ENCODE data around the gene CBX6. TPM values are rescaled to one million over a fixed set of nuclear protein-coding genes. Genes with fewer than 3 reads are reported as not detected.

The CBX6 gene
- total and polyA plus RNA-seq, 2 of the 8 experiments (the other 6 are each of a cell fraction or from before 2014, with no cell fraction given), result 10.6 to 27.5 TPM

DNA sequence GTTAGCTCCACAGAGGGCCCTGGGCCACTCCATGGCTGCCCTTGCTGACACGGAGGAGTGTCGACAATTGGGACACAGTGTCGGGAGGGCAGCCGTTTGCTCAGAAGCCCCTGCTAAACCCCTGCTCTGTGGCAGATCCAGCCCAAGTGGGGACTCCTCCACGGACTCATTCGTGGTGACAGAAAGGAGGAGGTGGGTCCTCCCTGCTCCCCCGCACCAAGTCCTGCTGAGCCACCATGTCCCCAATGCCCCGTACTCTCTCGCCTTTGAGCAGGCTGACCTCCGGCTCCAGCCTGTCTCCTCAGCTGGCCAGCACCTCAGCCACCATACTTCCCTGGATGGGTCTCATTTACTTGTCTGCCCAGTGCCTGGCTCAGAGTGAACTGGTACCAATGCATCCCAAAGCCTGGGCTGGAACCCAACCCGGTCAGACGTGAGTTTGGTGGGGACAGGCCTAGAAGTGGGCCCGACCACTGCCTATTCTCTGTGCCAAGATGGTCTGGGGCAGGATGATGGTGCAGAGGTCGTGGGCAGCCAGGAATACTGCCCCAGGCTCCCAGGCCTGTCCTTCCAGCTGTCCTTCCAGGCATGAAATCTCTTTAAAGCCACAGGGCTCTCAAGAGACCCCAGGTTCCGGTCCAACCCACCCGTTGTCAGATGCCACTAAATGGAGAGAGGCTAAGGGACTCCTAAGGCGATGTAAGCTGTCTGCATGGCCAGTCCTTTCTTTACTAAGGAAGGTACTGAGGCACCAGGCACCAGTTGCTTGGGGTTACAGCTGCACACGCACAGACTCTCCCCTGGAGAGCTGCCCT, 4.3 kb downstream of the CBX6 start:
- Histone ChIP-seq H3K9me3 (ENCODE audit: insufficient read depth in 2 of 2, low read depth in 1 of 2, low read length in 1 of 2) (no peaks in the 10 kb centered on the region), H3K27ac (ENCODE audit: low read depth, low read length) (no peak overlapping the region; the same call in 1 of the 2 replicates), H3K36me3 (ENCODE audit: control insufficient read depth in 2 of 4, insufficient read depth in 4 of 4, low read length in 3 of 4) (peaks cover 0 to 24% (median 13%) of the 10 kb centered on the region in 4 experiments; a peak in 4 of 8 replicates), H4K5ac (ENCODE audit: insufficient read length, low read depth, low read length) (no peak overlapping the region), H4K8ac (ENCODE audit: extremely low read depth, insufficient read depth, low read length) (peak overlapping the region; percentile 48; the same call in 1 of the 2 replicates), H3K4me3 (ENCODE audit: extremely low read depth in 1 of 4, insufficient read depth in 2 of 4, low read depth in 3 of 4, low read length in 4 of 4) (no peak overlapping the region), H3K79me1 (ENCODE audit: low read depth, low read length) (peaks cover 7% of the 10 kb centered on the region), H3K79me2 (ENCODE audit: control insufficient read depth in 1 of 2, insufficient read depth in 2 of 2, low read length in 2 of 2) (peaks cover 0 to 9% of the 10 kb centered on the region in 2 experiments; a peak in 2 of 4 replicates), H3K14ac (ENCODE audit: insufficient read length) (no peak overlapping the region), H3K4me2 (ENCODE audit: insufficient read depth in 1 of 2, low read depth in 2 of 2, low read length in 2 of 2) (no peak overlapping the region; a peak in 1 of 4 replicates), H2AK5ac (ENCODE audit: low read depth, low read length) (no peak overlapping the region), H4K20me1 (replicated peaks in 1 of 2; ENCODE audit: control insufficient read depth in 1 of 2, insufficient read depth in 2 of 2, low read length in 2 of 2) (peaks cover 11 to 18% of the 10 kb centered on the region in 2 experiments), H2BK12ac (ENCODE audit: low read depth, low read length) (no peak overlapping the region), H3K23ac (ENCODE audit: insufficient read length) (no peak overlapping the region), H2BK5ac (ENCODE audit: low read depth, low read length) (peak overlapping the region; percentile 35; the same call in 1 of the 2 replicates), H3K27me3 (replicated peaks in 1 of 4; ENCODE audit: control insufficient read depth in 3 of 4, extremely low read depth in 1 of 4, insufficient read depth in 3 of 4, low read length in 3 of 4) (no peaks in the 10 kb centered on the region), H3K9ac (replicated peaks in 1 of 4; ENCODE audit: extremely low read depth in 1 of 4, low read depth in 3 of 4, low read length in 3 of 4) (no peak overlapping the region; a peak in 1 of 7 replicates), H2AFZ (ENCODE audit: low read length) (no peak overlapping the region), H4K91ac (replicated peaks; ENCODE audit: insufficient read length, low read length) (no peak overlapping the region), H3K4ac (replicated peaks; ENCODE audit: insufficient read length, low read depth, low read length) (no peak overlapping the region), H3K23me2 (ENCODE audit: low read depth, low read length) (peaks cover 7% of the 10 kb centered on the region; the same call in 1 of the 2 replicates), H3K56ac (replicated peaks; ENCODE audit: insufficient read length, low read depth, low read length) (no peak overlapping the region), H2BK20ac (ENCODE audit: low read length) (no peak overlapping the region), H3K4me1 (replicated peaks in 1 of 4; ENCODE audit: control insufficient read depth in 3 of 4, insufficient read depth in 4 of 4, low read length in 3 of 4) (peaks cover 2 to 21% (median 16%) of the 10 kb centered on the region in 4 experiments), H2BK15ac (ENCODE audit: low read length) (no peak overlapping the region), H3K18ac (ENCODE audit: extremely low read depth, low read length) (no peak overlapping the region), H2BK120ac (replicated peaks; ENCODE audit: low read depth, low read length) (peak overlapping the region; percentile 22)
- WGBS, 2 experiments (ENCODE audit: extremely low coverage in 1 of 2, insufficient coverage in 1 of 2, insufficient read length in 1 of 2, insufficient replicate concordance in 2 of 2, low coverage in 1 of 2, low lambda C conversion rate in 2 of 2, missing lambda C conversion rate in 1 of 2), result 88% methylated on average over 18 of the region's 18 CpGs; no CpG with 5 or more reads in 1 of the 2 experiments
- DNase-seq (ENCODE audit: low read depth in 1 of 2, low spot score in 2 of 2) (no peak), FAIRE-seq (no peak)
- POLR2A ChIA-PET (ENCODE audit: partially characterized antibody), result interaction anchor here (1.6 kb wide), 2 partner anchors 13 to 23 kb away, joined by 3 read pairs; partner anchors contain the start of gene NPTXR
- CTCF ChIA-PET (ENCODE audit: partially characterized antibody), result interaction anchor here (0.5 to 8.1 kb wide), 7 partner anchors 10 to 282 kb away, joined by 3 to 79 read pairs (median 9); partner anchors contain the start of gene APOBEC3B
- no peak for TF ChIP-seq CTBP2 (IDR thresholded peaks at IDR 0.05; ENCODE audit: borderline replicate concordance, insufficient read depth, insufficient read length, low read length)
- no peak for TF ChIP-seq EZH2 (IDR thresholded peaks at IDR 0.05; ENCODE audit: low read depth, low read length, severe bottlenecking)
- TF ChIP-seq, protein P1, sequence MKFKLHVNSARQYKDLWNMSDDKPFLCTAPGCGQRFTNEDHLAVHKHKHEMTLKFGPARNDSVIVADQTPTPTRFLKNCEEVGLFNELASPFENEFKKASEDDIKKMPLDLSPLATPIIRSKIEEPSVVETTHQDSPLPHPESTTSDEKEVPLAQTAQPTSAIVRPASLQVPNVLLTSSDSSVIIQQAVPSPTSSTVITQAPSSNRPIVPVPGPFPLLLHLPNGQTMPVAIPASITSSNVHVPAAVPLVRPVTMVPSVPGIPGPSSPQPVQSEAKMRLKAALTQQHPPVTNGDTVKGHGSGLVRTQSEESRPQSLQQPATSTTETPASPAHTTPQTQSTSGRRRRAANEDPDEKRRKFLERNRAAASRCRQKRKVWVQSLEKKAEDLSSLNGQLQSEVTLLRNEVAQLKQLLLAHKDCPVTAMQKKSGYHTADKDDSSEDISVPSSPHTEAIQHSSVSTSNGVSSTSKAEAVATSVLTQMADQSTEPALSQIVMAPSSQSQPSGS (IDR thresholded peaks at IDR 0.05; ENCODE audit: low read length), result no peak
- no peak for TF ChIP-seq MAFK (IDR thresholded peaks at IDR 0.05; ENCODE audit: low read depth, low read length)
- TF ChIP-seq SUZ12 (IDR thresholded peaks at IDR 0.05; ENCODE audit: low read length), result no peak
- no peak for TF ChIP-seq POLR2AphosphoS5 (IDR thresholded peaks at IDR 0.05; ENCODE audit: low read depth, low read length)
- TF ChIP-seq TCF12 (IDR thresholded peaks at IDR 0.05; ENCODE audit: low read depth, low read length), result no peak
- TF ChIP-seq NRF1 (IDR thresholded peaks at IDR 0.05; ENCODE audit: low read depth, low read length), result no peak
